AG20443 (cell line): ENCODE measurements around the gene LMX1A.

ENCODE experiments used
- DNase-seq: peaks from one replicate; pipeline ENCODE4 v3.0.0; 2012; ENCODE audit warnings: low spot score, mixed read lengths

Gene LMX1A

GRCh38 chr1:165265196-165265838 is 91.2 kb downstream of the LMX1A start:
- no peak for DNase-seq

- DNase-seq, result no peak
Observed at GRCh38 chr1:165259706-165260428, 96.6 kb downstream of the LMX1A start.

GRCh38 chr1:165259236-165259635 is 97.3 kb downstream of the LMX1A start:
- DNase-seq, result no peak

- peak; percentile 70 for DNase-seq
Observed at GRCh38 chr1:165257969-165258459, 98.5 kb downstream of the LMX1A start.

- no peak for DNase-seq
Observed at GRCh38 chr1:165254896-165255625, 101.5 kb downstream of the LMX1A start.

- no peak for DNase-seq
Observed at GRCh38 chr1:165254376-165254775, 102.1 kb downstream of the LMX1A start.

- no peak for DNase-seq
Observed at GRCh38 chr1:165253818-165254254, 102.7 kb downstream of the LMX1A start.

- no peak for DNase-seq
Observed at GRCh38 chr1:165248969-165249571, 107.4 kb downstream of the LMX1A start.

GRCh38 chr1:165241952-165242351 is 114.6 kb downstream of the LMX1A start:
- DNase-seq, result no peak

- no peak for DNase-seq
Observed at GRCh38 chr1:165241321-165241720, 115.2 kb downstream of the LMX1A start.

- DNase-seq, result no peak
Observed at GRCh38 chr1:165240492-165240891, 116.0 kb downstream of the LMX1A start.

- DNase-seq, result no peak
Observed at GRCh38 chr1:165239873-165240272, 116.6 kb downstream of the LMX1A start.

- peak; percentile 29 for DNase-seq
Observed at GRCh38 chr1:165235777-165236291, 120.7 kb downstream of the LMX1A start.

- DNase-seq, result peak; percentile 20
Observed at GRCh38 chr1:165235155-165235776, 121.2 kb downstream of the LMX1A start.

- DNase-seq, result no peak
Observed at GRCh38 chr1:165234149-165234548, 122.4 kb downstream of the LMX1A start.

- peak; percentile 22 for DNase-seq
Observed at GRCh38 chr1:165228676-165229075, 127.8 kb downstream of the LMX1A start.

GRCh38 chr1:165228111-165228655 is 128.3 kb downstream of the LMX1A start:
- no peak for DNase-seq

GRCh38 chr1:165226326-165226725 is 130.2 kb downstream of the LMX1A start:
- DNase-seq, result no peak

- no peak for DNase-seq
Observed at GRCh38 chr1:165225650-165226049, 130.9 kb downstream of the LMX1A start.

- no peak for DNase-seq
Observed at GRCh38 chr1:165225062-165225461, 131.5 kb downstream of the LMX1A start.

GRCh38 chr1:165224504-165224903 is 132.0 kb downstream of the LMX1A start:
- no peak for DNase-seq
